Neutrophil (primary cell): ENCODE data around the gene GSTO1.
A peak's percentile ranks its signal among the peaks of the same experiment; 100 is the strongest.
"Not testable (repeated sequence)": the region's sequence is repeated elsewhere in the genome, so short reads cannot be mapped to it uniquely, and the experiment has no call there.

Source experiments
- H3K27ac ChIP-seq: fragments of 200-600 bp; sonication (generic); 2 replicates; pipeline ENCODE4 v1.5.1; 2016; ENCODE audit warnings: mild to moderate bottlenecking, moderate library complexity
- H3K27me3 ChIP-seq: fragments of 200-600 bp; sonication (generic); 2 replicates; pipeline ENCODE4 v1.6.0; 2016; ENCODE audit warnings: mild to moderate bottlenecking
- H3K36me3 ChIP-seq: fragments of 200-600 bp; sonication (generic); 2 replicates; pipeline ENCODE4 v1.5.1; 2017
- H3K4me1 ChIP-seq, 2 experiments: fragments of 200-600 bp in 1 of 2; sonication (generic) in 1 of 2; 1 replicate in 1 of 2; 2 replicates in 1 of 2; pipeline versions ENCODE4 v1.5.1 to v1.6.1; 2013 to 2016; ENCODE audit warnings: low read depth in 1 of 2, low read length in 1 of 2, mild to moderate bottlenecking in 1 of 2, moderate library complexity in 1 of 2; ENCODE audit not compliant: control insufficient read depth in 1 of 2, insufficient read depth in 1 of 2
- H3K4me3 ChIP-seq, 2 experiments: fragments of 200-600 bp in 1 of 2; sonication (generic) in 1 of 2; 1 replicate in 1 of 2; 2 replicates in 1 of 2; pipeline ENCODE4 v1.5.1; 2013 to 2016; ENCODE audit warnings: low read depth in 1 of 2, low read length in 1 of 2, mild to moderate bottlenecking in 1 of 2, moderate library complexity in 1 of 2
- H3K9me3 ChIP-seq: fragments of 200-600 bp; sonication (generic); 2 replicates; pipeline ENCODE4 v1.5.1; 2016
- TF ChIP-seq, protein P1 (sequence below): fragments of 200-600 bp; sonication (generic); IDR thresholded peaks from 2 replicates; pipeline ENCODE4 v1.5.1; 2016; ENCODE audit warnings: antibody characterized with exemption

The GSTO1 gene

DNA sequence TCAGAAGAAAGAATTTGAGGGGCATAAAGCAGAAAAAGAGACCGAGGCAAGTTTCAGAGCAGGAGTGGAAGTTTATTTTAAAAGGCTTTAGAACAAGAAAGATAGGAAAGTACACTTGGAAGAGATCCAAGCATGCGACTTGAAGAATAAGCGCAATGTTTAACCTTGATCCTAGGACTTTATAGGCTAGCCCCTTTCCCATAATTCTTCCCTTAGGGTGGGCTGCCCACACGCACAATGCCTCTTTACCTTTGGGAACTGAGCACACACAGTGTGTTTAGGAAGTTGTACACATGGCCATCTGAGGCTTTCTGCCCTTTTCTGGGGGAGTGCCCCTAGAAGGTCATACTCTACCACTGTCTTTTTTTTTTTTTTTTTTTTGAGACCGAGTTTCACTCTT, 11.2 kb upstream of the GSTO1 start:
- H3K27ac ChIP-seq: no peak overlapping the region
- no peaks in the 10 kb centered on the region for H3K36me3 ChIP-seq
- TF ChIP-seq, protein P1, sequence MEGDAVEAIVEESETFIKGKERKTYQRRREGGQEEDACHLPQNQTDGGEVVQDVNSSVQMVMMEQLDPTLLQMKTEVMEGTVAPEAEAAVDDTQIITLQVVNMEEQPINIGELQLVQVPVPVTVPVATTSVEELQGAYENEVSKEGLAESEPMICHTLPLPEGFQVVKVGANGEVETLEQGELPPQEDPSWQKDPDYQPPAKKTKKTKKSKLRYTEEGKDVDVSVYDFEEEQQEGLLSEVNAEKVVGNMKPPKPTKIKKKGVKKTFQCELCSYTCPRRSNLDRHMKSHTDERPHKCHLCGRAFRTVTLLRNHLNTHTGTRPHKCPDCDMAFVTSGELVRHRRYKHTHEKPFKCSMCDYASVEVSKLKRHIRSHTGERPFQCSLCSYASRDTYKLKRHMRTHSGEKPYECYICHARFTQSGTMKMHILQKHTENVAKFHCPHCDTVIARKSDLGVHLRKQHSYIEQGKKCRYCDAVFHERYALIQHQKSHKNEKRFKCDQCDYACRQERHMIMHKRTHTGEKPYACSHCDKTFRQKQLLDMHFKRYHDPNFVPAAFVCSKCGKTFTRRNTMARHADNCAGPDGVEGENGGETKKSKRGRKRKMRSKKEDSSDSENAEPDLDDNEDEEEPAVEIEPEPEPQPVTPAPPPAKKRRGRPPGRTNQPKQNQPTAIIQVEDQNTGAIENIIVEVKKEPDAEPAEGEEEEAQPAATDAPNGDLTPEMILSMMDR: no peak
- no peaks in the 10 kb centered on the region for H3K9me3 ChIP-seq
- H3K4me1 ChIP-seq: peaks cover 12 to 18% of the 10 kb centered on the region in 2 experiments
- no peaks in the 10 kb centered on the region for H3K27me3 ChIP-seq
- H3K4me3 ChIP-seq: no peak overlapping the region

DNA sequence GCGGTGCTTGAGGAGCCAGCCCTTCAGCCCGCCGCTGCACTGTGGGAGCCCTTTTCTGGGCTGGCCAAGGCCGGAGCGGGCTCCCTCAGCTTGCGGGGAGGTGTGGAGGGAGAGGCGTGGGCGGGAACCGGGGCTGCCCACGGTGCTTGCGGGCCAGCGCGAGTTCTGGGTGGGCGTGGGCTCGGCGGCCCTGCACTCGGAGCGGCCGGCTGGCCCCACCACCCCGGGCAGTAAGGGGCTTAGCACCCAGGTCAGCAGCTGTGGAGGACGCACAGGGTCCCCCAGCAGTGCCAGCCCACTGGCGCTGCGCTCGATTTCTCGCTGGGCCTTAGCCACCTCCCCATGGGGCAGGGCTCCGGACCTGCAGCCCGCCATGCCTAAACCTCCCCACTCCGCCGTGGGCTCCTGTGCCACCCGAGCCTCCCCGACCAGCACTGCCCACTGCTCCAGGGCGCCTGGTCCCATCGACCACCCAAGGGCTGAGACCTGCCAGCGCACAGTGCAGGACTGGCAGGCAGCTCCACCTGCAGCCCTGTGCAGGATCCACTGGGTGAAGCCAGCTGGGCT, 9.5 kb upstream of the GSTO1 start:
- TF ChIP-seq, protein P1: no peak
- Histone ChIP-seq H3K36me3 (no peaks in the 10 kb centered on the region), H3K27me3 (no peaks in the 10 kb centered on the region), H3K9me3 (no peaks in the 10 kb centered on the region), H3K4me3 (no peak overlapping the region), H3K4me1 (peaks cover 12 to 18% of the 10 kb centered on the region in 2 experiments), H3K27ac (no peak overlapping the region)

DNA sequence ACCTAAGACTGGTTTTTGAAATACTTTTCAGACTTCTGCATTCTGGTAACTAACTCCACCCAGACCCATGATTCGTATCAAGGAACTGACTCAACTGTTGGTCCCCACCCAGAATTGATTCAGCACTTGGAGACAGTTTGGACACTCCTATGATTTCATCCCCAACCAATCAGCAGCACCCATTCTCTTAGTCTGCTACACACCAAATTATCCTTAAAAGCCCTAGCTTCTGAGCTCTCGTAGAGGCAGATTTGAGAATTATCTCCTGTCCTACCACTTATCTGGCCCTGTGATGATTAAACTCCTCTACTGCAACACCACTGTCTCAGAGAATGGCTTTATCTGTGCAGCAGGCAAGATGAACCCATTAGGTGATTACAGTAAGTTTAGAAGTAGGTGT, 7.7 kb upstream of the GSTO1 start:
- Histone ChIP-seq H3K4me1 (peaks cover 19 to 25% of the 10 kb centered on the region in 2 experiments), H3K27ac (peak overlapping the region; percentile 76), H3K27me3 (no peaks in the 10 kb centered on the region), H3K36me3 (no peaks in the 10 kb centered on the region), H3K9me3 (no peaks in the 10 kb centered on the region), H3K4me3 (no peak overlapping the region)
- TF ChIP-seq, protein P1: no peak

DNA sequence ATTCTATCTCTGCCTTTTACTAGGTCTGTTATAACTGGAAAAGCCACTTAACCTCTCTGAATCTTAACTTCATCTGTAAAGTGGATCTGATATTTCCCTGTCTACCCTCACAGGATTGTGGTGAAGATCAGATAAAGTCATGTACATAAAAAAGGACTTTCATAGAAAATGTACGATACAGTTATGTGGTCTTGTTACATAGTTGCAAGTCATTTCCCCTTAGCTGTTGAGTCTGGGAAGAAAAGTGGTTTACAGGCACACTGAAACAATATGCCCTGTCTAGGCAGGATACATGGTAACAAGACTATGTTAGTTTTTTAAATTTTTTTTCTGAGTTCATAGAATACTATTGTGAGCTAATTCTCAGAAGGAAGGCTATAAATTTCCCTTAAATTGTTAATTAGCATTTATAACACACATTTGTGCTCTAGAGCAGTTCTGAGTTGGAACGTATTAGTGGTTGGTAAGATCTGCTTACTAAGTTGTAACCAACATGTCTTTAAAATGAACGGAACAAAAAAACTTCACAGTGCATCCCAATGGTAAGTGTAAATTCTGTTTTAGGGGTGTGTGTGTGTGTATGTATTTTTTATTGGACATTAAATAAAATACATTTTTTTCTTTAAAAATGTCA, 7.1 kb upstream of the GSTO1 start:
- Histone ChIP-seq H3K27me3 (no peaks in the 10 kb centered on the region), H3K9me3 (no peaks in the 10 kb centered on the region), H3K36me3 (no peaks in the 10 kb centered on the region), H3K4me1 (peaks cover 19 to 25% of the 10 kb centered on the region in 2 experiments), H3K27ac (peak overlapping the region; percentile 76), H3K4me3 (no peak overlapping the region)
- TF ChIP-seq, protein P1: no peak

DNA sequence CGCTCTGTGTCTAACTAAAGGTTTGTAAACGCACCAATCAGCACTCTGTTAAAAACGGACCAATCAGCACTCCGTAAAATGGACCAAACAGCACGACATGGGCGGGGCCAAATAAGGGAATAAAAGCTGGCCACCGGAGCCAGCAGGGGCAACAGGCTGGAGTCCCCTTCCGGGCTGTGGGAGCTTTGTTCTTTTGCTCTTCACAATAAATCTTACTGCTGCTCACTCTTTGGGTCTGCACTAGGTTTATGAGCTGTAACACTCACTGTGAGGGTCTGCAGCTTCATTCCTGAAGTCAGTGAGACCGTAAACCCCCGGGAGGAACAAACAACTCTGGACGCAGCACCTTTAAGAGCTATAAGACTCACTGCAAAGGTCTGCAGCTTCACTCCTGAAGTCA, 5.8 kb upstream of the GSTO1 start:
- peaks cover 22 to 26% of the 10 kb centered on the region in 2 experiments for H3K4me1 ChIP-seq
- H3K27ac ChIP-seq, H3K9me3 ChIP-seq, H3K4me3 ChIP-seq, H3K36me3 ChIP-seq, H3K27me3 ChIP-seq: not testable (repeated sequence)

DNA sequence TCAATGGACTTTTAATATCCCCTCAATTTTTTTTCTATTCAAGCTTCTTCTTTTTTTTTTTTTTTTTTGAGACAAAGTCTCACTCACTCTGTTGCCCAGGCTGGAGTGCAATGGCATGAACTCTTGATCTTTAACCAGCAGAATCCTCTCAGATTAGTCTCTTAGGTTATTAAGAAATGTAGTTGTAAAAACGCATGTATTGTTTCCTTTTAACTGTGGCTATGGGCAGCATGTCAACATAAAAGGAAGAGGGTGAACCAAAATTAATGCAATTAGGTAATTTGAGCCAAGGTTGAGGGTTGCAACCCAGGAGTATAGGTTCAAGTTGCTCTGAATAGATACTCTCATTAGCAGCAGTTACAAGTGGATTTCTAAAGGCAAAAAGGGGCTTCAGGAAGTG, 4.3 kb upstream of the GSTO1 start:
- no peak overlapping the region for H3K4me3 ChIP-seq
- peaks cover 32 to 33% of the 10 kb centered on the region in 2 experiments for H3K4me1 ChIP-seq
- TF ChIP-seq, protein P1: no peak

More for the DNA sequence above, 4.3 kb upstream of the GSTO1 start:
- Histone ChIP-seq H3K27ac (no peak overlapping the region), H3K27me3 (no peaks in the 10 kb centered on the region), H3K9me3 (no peaks in the 10 kb centered on the region), H3K36me3 (no peaks in the 10 kb centered on the region)
